ENCODE data around the gene SH2D4B. TPM values are rescaled to one million over a fixed set of nuclear protein-coding genes. Genes with fewer than 3 reads are reported as not detected.

SH2D4B gene
- total and polyA plus RNA-seq, 2 donors: 0.09 to 0.18 TPM

- 94% methylated on average over 6 of the region's 6 CpGs for WGBS
- Histone ChIP-seq H3K4me1 (ENCODE audit: control insufficient read depth in 2 of 2, insufficient read depth in 2 of 2, low read length in 2 of 2) (no peaks in the 10 kb centered on the region), H3K36me3 (ENCODE audit: control insufficient read depth in 2 of 2, insufficient read depth in 2 of 2, low read length in 1 of 2) (no peaks in the 10 kb centered on the region), H3K27ac (ENCODE audit: low read depth in 1 of 2, low read length in 1 of 2) (no peak overlapping the region), H3K9me3 (ENCODE audit: control insufficient read depth in 2 of 2, insufficient read depth in 1 of 2, low read length in 1 of 2) (no peaks in the 10 kb centered on the region), H3K4me3 (ENCODE audit: low read length in 2 of 2) (no peak overlapping the region), H3K27me3 (ENCODE audit: control insufficient read depth in 2 of 2, insufficient read depth in 1 of 2, low read length in 1 of 2) (no peaks in the 10 kb centered on the region)
- no peak for DNase-seq (ENCODE audit: low read depth in 6 of 9, low spot score in 9 of 9)
Measured at GRCh38 chr10:80670774-80671173, 133.1 kb downstream of the SH2D4B start.

DNA sequence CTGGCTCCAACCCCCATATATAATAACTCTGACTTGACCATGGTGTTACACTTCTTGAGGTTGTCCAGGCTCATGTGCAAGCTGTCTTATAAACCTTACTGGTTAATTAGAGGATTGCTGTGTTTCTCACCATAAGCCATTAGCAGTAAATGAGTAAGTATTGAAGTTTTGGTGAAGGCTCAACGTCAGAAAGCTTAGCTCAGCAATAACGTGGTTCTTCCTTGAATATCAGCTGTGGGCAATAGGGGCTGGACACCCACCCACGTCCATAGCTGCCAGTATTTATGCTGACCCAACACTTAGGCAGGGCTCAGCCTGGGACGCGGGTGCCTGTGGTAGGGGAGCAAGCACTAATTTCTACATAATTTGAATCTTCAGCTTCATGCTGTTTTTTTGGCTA is 134.1 kb downstream of the SH2D4B start:
- no peak overlapping the region for H3K27ac ChIP-seq (ENCODE audit: low read depth in 1 of 2, low read length in 1 of 2)
- H3K9me3 ChIP-seq (ENCODE audit: control insufficient read depth in 2 of 2, insufficient read depth in 1 of 2, low read length in 1 of 2): no peaks in the 10 kb centered on the region
- no peak for DNase-seq (ENCODE audit: low read depth in 6 of 9, low spot score in 9 of 9)
- H3K4me3 ChIP-seq (ENCODE audit: low read length in 2 of 2): no peak overlapping the region
- WGBS: 81% methylated on average over 5 of the region's 5 CpGs
- no peaks in the 10 kb centered on the region for H3K4me1 ChIP-seq (ENCODE audit: control insufficient read depth in 2 of 2, insufficient read depth in 2 of 2, low read length in 2 of 2)
- no peaks in the 10 kb centered on the region for H3K27me3 ChIP-seq (ENCODE audit: control insufficient read depth in 2 of 2, insufficient read depth in 1 of 2, low read length in 1 of 2)
- H3K36me3 ChIP-seq (ENCODE audit: control insufficient read depth in 2 of 2, insufficient read depth in 2 of 2, low read length in 1 of 2): no peaks in the 10 kb centered on the region

GRCh38 chr10:80672613-80673012 is 134.9 kb downstream of the SH2D4B start:
- H3K27ac ChIP-seq (ENCODE audit: low read depth in 1 of 2, low read length in 1 of 2): no peak overlapping the region
- no peaks in the 10 kb centered on the region for H3K9me3 ChIP-seq (ENCODE audit: control insufficient read depth in 2 of 2, insufficient read depth in 1 of 2, low read length in 1 of 2)
- H3K4me3 ChIP-seq (ENCODE audit: low read length in 2 of 2): no peak overlapping the region
- no peaks in the 10 kb centered on the region for H3K27me3 ChIP-seq (ENCODE audit: control insufficient read depth in 2 of 2, insufficient read depth in 1 of 2, low read length in 1 of 2)
- H3K4me1 ChIP-seq (ENCODE audit: control insufficient read depth in 2 of 2, insufficient read depth in 2 of 2, low read length in 2 of 2): no peaks in the 10 kb centered on the region
- DNase-seq (ENCODE audit: low read depth in 6 of 9, low spot score in 9 of 9): no peak
- H3K36me3 ChIP-seq (ENCODE audit: control insufficient read depth in 2 of 2, insufficient read depth in 2 of 2, low read length in 1 of 2): no peaks in the 10 kb centered on the region
- 90% methylated on average over 3 of the region's 3 CpGs for WGBS

GRCh38 chr10:80674809-80675208 is 137.1 kb downstream of the SH2D4B start:
- Histone ChIP-seq H3K4me1 (ENCODE audit: control insufficient read depth in 2 of 2, insufficient read depth in 2 of 2, low read length in 2 of 2) (no peaks in the 10 kb centered on the region), H3K27ac (ENCODE audit: low read depth in 1 of 2, low read length in 1 of 2) (no peak overlapping the region), H3K36me3 (ENCODE audit: control insufficient read depth in 2 of 2, insufficient read depth in 2 of 2, low read length in 1 of 2) (no peaks in the 10 kb centered on the region), H3K27me3 (ENCODE audit: control insufficient read depth in 2 of 2, insufficient read depth in 1 of 2, low read length in 1 of 2) (no peaks in the 10 kb centered on the region), H3K4me3 (ENCODE audit: low read length in 2 of 2) (no peak overlapping the region), H3K9me3 (ENCODE audit: control insufficient read depth in 2 of 2, insufficient read depth in 1 of 2, low read length in 1 of 2) (no peaks in the 10 kb centered on the region)
- 85% methylated on average over 1 of the region's 1 CpG for WGBS
- no peak for DNase-seq (ENCODE audit: low read depth in 6 of 9, low spot score in 9 of 9)

DNA sequence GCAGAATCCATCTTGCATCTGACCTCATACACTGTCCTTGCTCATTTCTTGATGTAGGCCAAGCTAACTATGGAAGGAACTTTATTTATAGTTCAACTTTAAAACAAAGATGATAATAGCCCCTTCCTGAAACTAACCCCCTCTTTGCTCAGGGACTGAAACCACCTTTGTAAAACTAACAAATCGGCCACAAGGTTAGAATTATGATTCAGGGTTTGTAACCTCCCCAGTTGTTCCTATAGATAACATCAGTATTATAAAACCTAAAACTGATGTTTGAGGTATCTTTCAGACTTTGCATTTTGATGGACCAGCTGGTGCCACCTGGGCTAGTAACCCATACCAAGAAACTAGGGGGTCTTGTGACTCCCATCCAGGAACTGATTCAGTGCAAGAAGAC is 143.4 kb downstream of the SH2D4B start:
- 95% methylated on average over 1 of the region's 1 CpG for WGBS
- no peaks in the 10 kb centered on the region for H3K4me1 ChIP-seq (ENCODE audit: control insufficient read depth in 2 of 2, insufficient read depth in 2 of 2, low read length in 2 of 2)
- no peak overlapping the region for H3K27ac ChIP-seq (ENCODE audit: low read depth in 1 of 2, low read length in 1 of 2)
- DNase-seq (ENCODE audit: low read depth in 6 of 9, low spot score in 9 of 9): no peak
- no peaks in the 10 kb centered on the region for H3K27me3 ChIP-seq (ENCODE audit: control insufficient read depth in 2 of 2, insufficient read depth in 1 of 2, low read length in 1 of 2)
- H3K36me3 ChIP-seq (ENCODE audit: control insufficient read depth in 2 of 2, insufficient read depth in 2 of 2, low read length in 1 of 2): no peaks in the 10 kb centered on the region
- H3K4me3 ChIP-seq (ENCODE audit: low read length in 2 of 2): no peak overlapping the region
- no peaks in the 10 kb centered on the region for H3K9me3 ChIP-seq (ENCODE audit: control insufficient read depth in 2 of 2, insufficient read depth in 1 of 2, low read length in 1 of 2)

GRCh38 chr10:80684259-80684658 is 146.6 kb downstream of the SH2D4B start:
- 66% methylated on average over 1 of the region's 1 CpG for WGBS
- no peaks in the 10 kb centered on the region for H3K4me1 ChIP-seq (ENCODE audit: control insufficient read depth in 2 of 2, insufficient read depth in 2 of 2, low read length in 2 of 2)
- peak in 8 of 9 donors; percentile 29 to 74 (median 42) for DNase-seq (ENCODE audit: low read depth in 6 of 9, low spot score in 9 of 9)
- no peaks in the 10 kb centered on the region for H3K27me3 ChIP-seq (ENCODE audit: control insufficient read depth in 2 of 2, insufficient read depth in 1 of 2, low read length in 1 of 2)
- no peak overlapping the region for H3K4me3 ChIP-seq (ENCODE audit: low read length in 2 of 2)
- no peaks in the 10 kb centered on the region for H3K9me3 ChIP-seq (ENCODE audit: control insufficient read depth in 2 of 2, insufficient read depth in 1 of 2, low read length in 1 of 2)
- H3K36me3 ChIP-seq (ENCODE audit: control insufficient read depth in 2 of 2, insufficient read depth in 2 of 2, low read length in 1 of 2): no peaks in the 10 kb centered on the region
- no peak overlapping the region for H3K27ac ChIP-seq (ENCODE audit: low read depth in 1 of 2, low read length in 1 of 2)

GRCh38 chr10:80685355-80685754 is 147.7 kb downstream of the SH2D4B start:
- no peaks in the 10 kb centered on the region for H3K9me3 ChIP-seq (ENCODE audit: control insufficient read depth in 2 of 2, insufficient read depth in 1 of 2, low read length in 1 of 2)
- H3K4me3 ChIP-seq (ENCODE audit: low read length in 2 of 2): no peak overlapping the region
- H3K36me3 ChIP-seq (ENCODE audit: control insufficient read depth in 2 of 2, insufficient read depth in 2 of 2, low read length in 1 of 2): no peaks in the 10 kb centered on the region
- DNase-seq (ENCODE audit: low read depth in 6 of 9, low spot score in 9 of 9): no peak
- no peak overlapping the region for H3K27ac ChIP-seq (ENCODE audit: low read depth in 1 of 2, low read length in 1 of 2)
- H3K27me3 ChIP-seq (ENCODE audit: control insufficient read depth in 2 of 2, insufficient read depth in 1 of 2, low read length in 1 of 2): no peaks in the 10 kb centered on the region
- WGBS: 94% methylated on average over 4 of the region's 4 CpGs
- H3K4me1 ChIP-seq (ENCODE audit: control insufficient read depth in 2 of 2, insufficient read depth in 2 of 2, low read length in 2 of 2): no peaks in the 10 kb centered on the region

GRCh38 chr10:80686734-80687475 is 149.2 kb downstream of the SH2D4B start:
- no peaks in the 10 kb centered on the region for H3K4me1 ChIP-seq (ENCODE audit: control insufficient read depth in 2 of 2, insufficient read depth in 2 of 2, low read length in 2 of 2)
- no peak overlapping the region for H3K4me3 ChIP-seq (ENCODE audit: low read length in 2 of 2)
- H3K27ac ChIP-seq (ENCODE audit: low read depth in 1 of 2, low read length in 1 of 2): no peak overlapping the region
- no peaks in the 10 kb centered on the region for H3K9me3 ChIP-seq (ENCODE audit: control insufficient read depth in 2 of 2, insufficient read depth in 1 of 2, low read length in 1 of 2)
- no peaks in the 10 kb centered on the region for H3K36me3 ChIP-seq (ENCODE audit: control insufficient read depth in 2 of 2, insufficient read depth in 2 of 2, low read length in 1 of 2)
- no peaks in the 10 kb centered on the region for H3K27me3 ChIP-seq (ENCODE audit: control insufficient read depth in 2 of 2, insufficient read depth in 1 of 2, low read length in 1 of 2)
- DNase-seq (ENCODE audit: low read depth in 6 of 9, low spot score in 9 of 9): no peak
- WGBS: 88% methylated on average over 6 of the region's 6 CpGs

- Histone ChIP-seq H3K4me1 (ENCODE audit: control insufficient read depth in 2 of 2, insufficient read depth in 2 of 2, low read length in 2 of 2) (no peaks in the 10 kb centered on the region), H3K27ac (ENCODE audit: low read depth in 1 of 2, low read length in 1 of 2) (no peak overlapping the region), H3K36me3 (ENCODE audit: control insufficient read depth in 2 of 2, insufficient read depth in 2 of 2, low read length in 1 of 2) (no peaks in the 10 kb centered on the region), H3K9me3 (ENCODE audit: control insufficient read depth in 2 of 2, insufficient read depth in 1 of 2, low read length in 1 of 2) (no peaks in the 10 kb centered on the region), H3K27me3 (ENCODE audit: control insufficient read depth in 2 of 2, insufficient read depth in 1 of 2, low read length in 1 of 2) (no peaks in the 10 kb centered on the region), H3K4me3 (ENCODE audit: low read length in 2 of 2) (no peak overlapping the region)
- no peak for DNase-seq (ENCODE audit: low read depth in 6 of 9, low spot score in 9 of 9)
- WGBS: 91% methylated on average over 1 of the region's 1 CpG
Measured at GRCh38 chr10:80687476-80687789, 149.7 kb downstream of the SH2D4B start.

GRCh38 chr10:80690434-80690833 is 152.7 kb downstream of the SH2D4B start:
- no peaks in the 10 kb centered on the region for H3K4me1 ChIP-seq (ENCODE audit: control insufficient read depth in 2 of 2, insufficient read depth in 2 of 2, low read length in 2 of 2)
- H3K9me3 ChIP-seq (ENCODE audit: control insufficient read depth in 2 of 2, insufficient read depth in 1 of 2, low read length in 1 of 2): no peaks in the 10 kb centered on the region
- no peak for DNase-seq (ENCODE audit: low read depth in 6 of 9, low spot score in 9 of 9)
- no peaks in the 10 kb centered on the region for H3K36me3 ChIP-seq (ENCODE audit: control insufficient read depth in 2 of 2, insufficient read depth in 2 of 2, low read length in 1 of 2)
- no peak overlapping the region for H3K27ac ChIP-seq (ENCODE audit: low read depth in 1 of 2, low read length in 1 of 2)
- H3K27me3 ChIP-seq (ENCODE audit: control insufficient read depth in 2 of 2, insufficient read depth in 1 of 2, low read length in 1 of 2): no peaks in the 10 kb centered on the region
- no peak overlapping the region for H3K4me3 ChIP-seq (ENCODE audit: low read length in 2 of 2)

All from thymus (tissue), 11 donors.